ENCODE results near the gene LRRD1.
"Not testable (repeated sequence)": the region's sequence is repeated elsewhere in the genome, so short reads cannot be mapped to it uniquely, and the experiment has no call there.

Gene LRRD1

DNA sequence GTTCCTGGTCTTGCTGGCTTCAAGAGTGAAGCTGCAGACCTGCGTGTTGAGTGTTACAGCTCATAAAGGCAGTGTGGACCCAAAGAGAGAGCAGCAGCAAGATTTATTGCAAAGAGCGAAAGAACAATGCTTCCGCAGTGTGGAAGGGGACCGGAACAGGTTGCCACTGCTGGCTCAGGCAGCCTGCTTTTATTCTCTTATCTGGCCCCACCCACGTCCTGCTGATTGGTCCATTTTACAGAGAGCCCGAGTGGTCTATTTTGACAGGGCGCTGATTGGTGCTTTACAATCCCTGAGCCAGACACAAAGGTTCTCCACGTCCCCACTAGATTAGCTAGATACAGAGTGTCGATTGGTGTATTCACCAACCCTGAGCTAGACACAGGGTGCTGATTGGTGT lies 36.2 kb downstream of the LRRD1 start:
- not testable (repeated sequence) for DNase-seq (ENCODE audit: low read depth in 1 of 2, low spot score in 1 of 2)

DNA sequence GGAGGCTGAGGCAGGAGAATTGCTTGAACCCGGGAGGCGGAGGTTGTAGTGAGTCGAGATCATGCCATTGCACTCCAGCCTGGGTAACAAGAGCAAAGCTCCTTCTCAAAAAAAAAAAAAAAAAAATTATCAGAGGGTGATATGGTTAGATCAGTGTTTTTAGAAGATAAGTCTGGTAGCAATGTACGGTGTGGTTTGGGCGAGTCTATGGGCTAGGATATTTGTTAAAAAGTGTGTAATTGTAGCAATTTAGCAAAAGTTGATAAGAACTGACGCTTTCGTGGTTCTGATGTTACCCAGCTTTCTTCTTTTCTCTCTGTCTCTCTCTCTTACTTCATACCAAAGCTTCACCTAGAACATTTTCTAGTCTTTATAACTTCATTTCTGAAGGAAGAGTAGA lies 37.8 kb downstream of the LRRD1 start:
- DNase-seq (ENCODE audit: low read depth in 1 of 2, low spot score in 1 of 2), result no peak

DNA sequence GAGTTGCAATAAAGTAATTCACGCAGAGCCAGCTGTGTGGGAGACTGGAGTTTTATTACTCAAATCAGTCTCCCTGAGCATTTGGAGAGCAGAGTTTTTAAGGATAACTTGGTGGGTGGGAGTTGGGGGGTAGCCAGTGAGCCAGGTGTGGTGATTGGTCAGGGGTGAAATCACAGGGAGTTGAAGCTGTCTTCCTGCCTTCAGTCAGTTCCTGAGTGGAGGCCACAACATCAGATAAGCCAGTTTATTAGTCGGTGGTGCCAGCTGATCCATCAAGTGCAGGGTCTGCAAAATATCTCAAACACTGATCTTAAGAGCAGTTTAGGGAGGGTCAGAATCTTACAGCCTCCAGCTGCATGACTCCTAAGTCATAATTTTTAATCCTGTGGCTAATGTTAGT lies 41.4 kb downstream of the LRRD1 start:
- DNase-seq (ENCODE audit: low read depth in 1 of 2, low spot score in 1 of 2), result no peak

DNA sequence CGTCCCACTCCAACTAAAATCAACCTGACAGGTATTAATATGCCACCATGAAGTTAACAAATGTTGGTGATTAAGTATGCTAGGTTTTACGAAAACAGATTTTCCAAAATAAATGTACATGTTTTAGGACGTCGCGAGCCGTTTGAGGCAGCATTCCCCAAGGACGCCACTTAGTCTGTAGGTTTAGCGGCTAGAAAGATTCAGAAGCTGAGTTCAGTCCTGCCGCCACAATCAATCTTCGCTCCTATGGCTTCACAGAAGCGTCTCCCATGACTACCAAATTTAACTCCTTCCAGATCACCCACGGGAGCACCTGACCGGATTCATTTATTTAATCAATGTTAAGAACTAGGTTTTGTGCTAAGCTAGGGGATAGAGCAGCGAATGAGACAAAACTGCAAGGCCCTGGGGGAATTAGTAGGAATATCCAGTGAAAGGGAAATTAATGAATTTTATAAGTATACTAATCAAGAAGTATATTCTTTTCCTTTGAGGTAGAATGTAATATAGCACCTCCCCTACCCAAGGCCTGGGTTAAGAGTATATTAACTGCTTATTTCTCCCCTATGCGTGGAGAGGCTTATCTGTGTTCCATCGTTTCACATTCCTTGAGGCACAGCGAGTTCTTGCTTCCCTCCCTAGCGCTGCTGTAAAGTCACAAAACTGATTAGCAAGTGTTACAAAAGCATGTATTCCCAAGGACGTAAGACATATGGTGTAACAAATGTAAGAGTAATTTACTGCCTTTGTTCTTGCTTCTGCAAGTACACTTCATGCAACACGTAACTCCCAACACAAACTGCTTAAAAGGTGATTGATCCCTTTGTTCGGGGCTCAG lies 43.7 kb downstream of the LRRD1 start:
- DNase-seq (ENCODE audit: low read depth in 1 of 2, low spot score in 1 of 2), result no peak

- DNase-seq (ENCODE audit: low read depth in 1 of 2, low spot score in 1 of 2), result peak; percentile 82 to 89
Measured at GRCh38 chr7:92134271-92135051, 44.5 kb downstream of the LRRD1 start, which contains the start of gene CYP51A1. TSS of gene CYP51A1 (minus strand) at chr7:92134477. CDS start at chr7:92134364, 113 bp downstream.

- DNase-seq (ENCODE audit: low read depth in 1 of 2, low spot score in 1 of 2), result peak; percentile 27 to 31
Measured at GRCh38 chr7:92133737-92134270, 45.1 kb downstream of the LRRD1 start.

- DNase-seq (ENCODE audit: low read depth in 1 of 2, low spot score in 1 of 2), result no peak
Measured at GRCh38 chr7:92133133-92133736, 45.7 kb downstream of the LRRD1 start.

- no peak for DNase-seq (ENCODE audit: low read depth in 1 of 2, low spot score in 1 of 2)
Measured at GRCh38 chr7:92131764-92132330, 47.1 kb downstream of the LRRD1 start.

- no peak for DNase-seq (ENCODE audit: low read depth in 1 of 2, low spot score in 1 of 2)
Measured at GRCh38 chr7:92131093-92131492, 47.8 kb downstream of the LRRD1 start.

DNA sequence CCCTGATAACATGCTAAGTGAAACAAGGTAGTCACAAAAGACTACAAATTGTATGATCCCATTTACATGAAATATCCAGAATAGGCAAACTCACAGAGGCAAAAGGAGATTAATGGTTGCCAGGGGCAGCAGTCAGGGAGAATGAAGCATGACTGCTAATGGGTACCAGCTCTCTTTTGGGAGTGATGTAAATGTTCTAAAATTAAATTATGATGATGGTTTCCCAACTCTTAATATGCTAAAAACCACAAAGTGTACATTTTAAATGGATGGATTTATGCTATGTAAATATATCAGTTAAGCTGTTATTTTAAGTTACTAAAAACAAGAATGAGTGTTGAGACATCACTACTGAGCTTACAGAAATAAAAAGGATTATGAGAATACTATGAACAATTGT lies 57.3 kb downstream of the LRRD1 start:
- no peak for DNase-seq (ENCODE audit: low read depth in 1 of 2, low spot score in 1 of 2)

- no peak for DNase-seq (ENCODE audit: low read depth in 1 of 2, low spot score in 1 of 2)
Measured at GRCh38 chr7:92119213-92119759, 59.7 kb downstream of the LRRD1 start.

DNA sequence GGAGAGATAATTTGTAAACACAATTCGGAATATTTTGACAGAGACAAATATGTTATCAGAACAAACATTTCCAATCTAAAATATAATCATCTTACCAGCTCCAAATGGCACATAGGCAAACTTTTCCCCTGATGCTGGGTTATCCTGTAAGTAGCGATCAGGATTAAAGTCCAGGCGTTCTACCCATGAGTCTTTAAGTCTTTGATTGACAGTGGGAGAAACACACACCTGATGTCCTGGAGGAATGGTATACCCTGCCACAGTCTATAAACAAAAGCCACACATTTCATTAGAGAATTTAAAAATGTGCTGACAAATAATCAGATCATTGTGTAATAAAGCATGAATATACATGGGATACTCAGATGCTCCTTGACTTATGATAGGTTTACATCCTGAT lies 62.0 kb downstream of the LRRD1 start:
- DNase-seq (ENCODE audit: low read depth in 1 of 2, low spot score in 1 of 2), result no peak

DNA sequence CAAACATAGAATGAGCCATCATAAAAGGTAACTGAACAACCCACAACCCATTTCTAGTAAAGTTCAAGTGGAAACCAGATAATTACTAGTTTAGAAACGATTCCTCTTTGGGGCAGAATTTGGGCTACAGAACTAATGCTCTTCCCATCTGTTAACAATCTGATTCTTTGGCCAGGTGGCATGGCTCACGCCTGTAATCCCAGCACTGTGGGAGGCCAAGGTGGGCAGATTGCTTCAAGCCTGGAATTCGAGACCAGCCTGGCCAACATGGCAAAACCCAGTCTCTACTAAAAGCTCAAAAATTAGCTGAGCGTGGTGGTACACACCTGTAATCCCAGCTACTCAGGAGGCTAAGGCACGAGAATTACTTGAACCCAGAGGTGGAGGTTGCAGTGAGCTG lies 63.1 kb downstream of the LRRD1 start:
- DNase-seq (ENCODE audit: low read depth in 1 of 2, low spot score in 1 of 2), result no peak

DNA sequence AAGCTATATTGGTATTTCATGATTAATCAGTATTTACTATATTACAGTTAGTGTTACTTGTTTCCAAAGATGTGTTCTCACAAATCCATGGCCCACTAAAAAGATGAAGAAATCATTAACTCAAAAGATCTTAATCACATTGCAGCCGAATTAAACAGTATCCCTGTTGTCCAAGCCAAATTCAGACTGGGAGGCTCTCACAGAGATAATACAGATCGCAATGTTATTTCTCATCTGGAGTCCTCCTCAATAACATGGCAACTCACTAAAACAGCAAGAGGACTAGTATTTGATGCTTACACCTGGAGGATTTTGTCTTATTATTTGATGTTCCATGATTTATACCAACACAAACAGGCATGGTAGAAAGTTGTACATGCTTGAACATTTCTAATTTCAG lies 68.1 kb downstream of the LRRD1 start:
- DNase-seq (ENCODE audit: low read depth in 1 of 2, low spot score in 1 of 2), result no peak

DNA sequence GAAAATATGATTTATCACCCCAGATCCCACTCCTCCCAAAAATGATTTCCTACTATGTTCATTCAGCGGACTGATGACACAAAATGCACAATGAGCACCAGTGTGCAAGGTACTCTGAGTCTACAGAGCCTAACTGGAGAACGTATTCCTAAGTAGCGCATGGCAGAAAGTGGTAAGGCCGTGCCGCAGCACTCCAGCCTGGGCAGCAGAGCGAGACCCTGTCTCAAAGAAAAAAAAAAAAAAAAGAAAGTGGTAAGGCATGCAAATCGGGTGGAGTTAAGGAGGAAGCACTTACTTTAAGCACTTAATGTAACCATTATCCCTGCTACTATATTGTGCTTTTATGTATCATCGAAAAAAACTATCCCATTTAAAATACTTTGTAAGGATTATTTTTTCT lies 70.1 kb downstream of the LRRD1 start:
- DNase-seq (ENCODE audit: low read depth in 1 of 2, low spot score in 1 of 2), result no peak

- not testable (repeated sequence) for DNase-seq (ENCODE audit: low read depth in 1 of 2, low spot score in 1 of 2)
Measured at GRCh38 chr7:92102862-92103261, 76.1 kb downstream of the LRRD1 start.

- no peak for DNase-seq (ENCODE audit: low read depth in 1 of 2, low spot score in 1 of 2)
Measured at GRCh38 chr7:92100534-92100933, 78.4 kb downstream of the LRRD1 start.

DNA sequence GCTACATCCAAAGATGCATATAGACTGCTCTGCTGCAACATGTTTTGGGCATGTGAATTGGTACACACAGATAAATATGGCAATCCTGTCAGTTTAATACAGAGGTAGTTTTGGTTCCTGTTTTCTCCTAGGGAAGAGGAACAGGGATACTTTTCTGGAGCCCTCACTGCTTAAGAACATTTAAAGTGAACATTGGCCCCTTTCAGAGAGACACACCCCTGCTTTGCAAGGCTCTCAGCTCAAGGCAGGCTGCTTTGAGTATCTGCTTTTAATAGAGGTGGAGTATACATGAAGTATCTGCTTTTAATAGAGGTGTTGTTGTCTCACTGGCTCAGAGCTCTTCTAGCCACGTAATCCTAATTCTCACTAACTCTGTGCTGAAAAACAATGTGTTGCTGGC lies 83.6 kb downstream of the LRRD1 start:
- no peak for DNase-seq (ENCODE audit: low read depth in 1 of 2, low spot score in 1 of 2)

Data from stimulated activated CD4-positive, alpha-beta T cell treated with anti-CD3 and anti-CD28 coated beads, Interleukin-15, amount 100 ng/mL, for 1 hour (primary cell).